Measurements from ENCODE around the gene AGBL5.

The AGBL5 gene

DNA sequence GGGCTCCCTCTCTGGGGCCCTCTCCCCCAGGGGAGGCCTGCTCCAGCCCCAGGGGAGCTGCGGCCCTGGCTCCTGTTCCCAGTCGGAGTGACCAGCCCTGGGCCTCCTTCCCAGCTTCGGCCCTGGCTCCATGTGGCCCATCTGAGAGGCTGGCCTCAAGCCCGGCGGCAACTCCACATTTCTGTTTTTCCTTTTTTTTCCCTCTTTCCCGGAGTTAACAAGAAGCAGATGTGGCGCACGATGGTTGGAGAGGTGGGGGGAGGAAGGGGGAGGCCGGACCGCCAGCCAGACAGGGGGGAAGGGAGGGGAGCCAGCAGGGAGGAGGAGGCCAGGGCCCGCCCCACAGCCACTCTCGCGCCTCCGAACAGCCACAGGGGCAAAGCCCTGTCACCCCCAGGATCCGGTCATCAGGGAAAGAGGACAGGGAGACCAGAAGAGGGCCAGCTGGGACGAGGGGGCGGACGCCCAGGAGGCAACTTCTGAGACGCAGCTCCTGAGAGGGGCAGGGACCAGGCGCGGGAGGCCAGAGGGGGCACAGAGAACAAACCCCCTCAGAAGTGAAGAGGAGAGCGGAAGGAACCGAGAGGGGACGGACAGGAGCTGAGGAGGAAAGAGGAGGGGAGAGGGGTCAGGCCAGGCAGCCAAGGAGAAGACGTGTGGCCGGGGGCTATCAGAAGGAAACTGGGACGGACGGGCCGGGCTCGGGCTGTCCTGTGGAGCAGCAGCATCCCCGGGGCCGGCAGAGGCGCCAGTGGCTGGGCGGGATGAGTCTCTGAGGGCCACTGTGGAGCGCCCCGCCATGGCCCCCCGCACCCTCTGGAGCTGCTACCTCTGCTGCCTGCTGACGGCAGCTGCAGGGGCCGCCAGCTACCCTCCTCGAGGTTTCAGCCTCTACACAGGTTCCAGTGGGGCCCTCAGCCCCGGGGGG, 27.1 kb downstream of the AGBL5 start, which contains the start of gene EMILIN1:
TSS of gene EMILIN1 (plus strand) at position 349 of the 928 bp plus-strand sequence. CDS start at position 800, 451 bp downstream.
- peak; percentile 76 for DNase-seq (ENCODE audit: low read depth)

- no peak for DNase-seq (ENCODE audit: low read depth)
These were observed 28.0 kb downstream of the AGBL5 start for GRCh38 chr2:27079233-27080139.

DNA sequence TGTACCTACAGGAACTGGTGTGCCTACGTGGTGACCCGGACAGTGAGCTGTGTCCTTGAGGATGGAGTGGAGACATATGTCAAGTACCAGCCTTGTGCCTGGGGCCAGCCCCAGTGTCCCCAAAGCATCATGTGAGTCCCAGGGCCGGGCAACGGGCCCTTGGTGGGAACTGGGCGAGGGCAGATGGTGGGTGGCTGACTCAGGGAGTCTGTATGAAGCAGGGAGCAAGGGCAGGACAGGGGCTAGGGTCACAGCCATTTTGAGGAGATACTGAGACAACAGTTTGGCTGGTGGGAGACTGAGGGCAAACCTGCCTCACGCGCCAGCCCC, 28.6 kb downstream of the AGBL5 start:
- DNase-seq (ENCODE audit: low read depth), result no peak

DNA sequence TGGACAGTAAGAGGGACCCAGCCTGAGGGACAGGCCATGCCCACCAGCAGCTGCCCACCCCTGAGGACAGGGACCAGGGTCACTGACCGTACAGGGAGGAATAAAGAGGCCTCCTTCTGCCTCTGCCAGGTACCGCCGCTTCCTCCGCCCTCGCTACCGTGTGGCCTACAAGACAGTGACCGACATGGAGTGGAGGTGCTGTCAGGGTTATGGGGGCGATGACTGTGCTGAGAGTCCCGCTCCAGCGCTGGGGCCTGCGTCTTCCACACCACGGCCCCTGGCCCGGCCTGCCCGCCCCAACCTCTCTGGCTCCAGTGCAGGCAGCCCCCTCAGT, 29.1 kb downstream of the AGBL5 start:
- DNase-seq (ENCODE audit: low read depth), result no peak

DNA sequence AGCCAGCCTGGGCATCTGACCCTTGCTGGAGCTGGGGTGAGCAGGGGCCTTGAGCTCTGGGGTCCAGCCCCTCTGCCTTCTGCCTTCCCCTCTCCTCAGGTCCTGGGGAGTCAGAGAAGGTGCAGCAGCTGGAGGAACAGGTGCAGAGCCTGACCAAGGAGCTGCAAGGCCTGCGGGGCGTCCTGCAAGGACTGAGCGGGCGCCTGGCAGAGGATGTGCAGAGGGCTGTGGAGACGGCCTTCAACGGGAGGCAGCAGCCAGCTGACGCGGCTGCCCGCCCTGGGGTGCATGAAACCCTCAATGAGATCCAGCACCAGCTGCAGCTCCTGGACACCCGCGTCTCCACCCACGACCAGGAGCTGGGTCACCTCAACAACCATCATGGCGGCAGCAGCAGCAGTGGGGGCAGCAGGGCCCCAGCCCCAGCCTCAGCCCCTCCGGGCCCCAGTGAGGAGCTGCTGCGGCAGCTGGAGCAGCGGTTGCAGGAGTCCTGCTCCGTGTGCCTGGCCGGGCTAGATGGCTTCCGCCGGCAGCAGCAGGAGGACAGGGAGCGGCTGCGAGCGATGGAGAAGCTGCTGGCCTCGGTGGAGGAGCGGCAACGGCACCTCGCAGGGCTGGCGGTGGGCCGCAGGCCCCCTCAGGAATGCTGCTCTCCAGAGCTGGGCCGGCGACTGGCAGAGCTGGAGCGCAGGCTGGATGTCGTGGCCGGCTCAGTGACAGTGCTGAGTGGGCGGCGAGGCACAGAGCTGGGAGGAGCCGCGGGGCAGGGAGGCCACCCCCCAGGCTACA, 30.7 kb downstream of the AGBL5 start:
- no peak for DNase-seq (ENCODE audit: low read depth)

DNA sequence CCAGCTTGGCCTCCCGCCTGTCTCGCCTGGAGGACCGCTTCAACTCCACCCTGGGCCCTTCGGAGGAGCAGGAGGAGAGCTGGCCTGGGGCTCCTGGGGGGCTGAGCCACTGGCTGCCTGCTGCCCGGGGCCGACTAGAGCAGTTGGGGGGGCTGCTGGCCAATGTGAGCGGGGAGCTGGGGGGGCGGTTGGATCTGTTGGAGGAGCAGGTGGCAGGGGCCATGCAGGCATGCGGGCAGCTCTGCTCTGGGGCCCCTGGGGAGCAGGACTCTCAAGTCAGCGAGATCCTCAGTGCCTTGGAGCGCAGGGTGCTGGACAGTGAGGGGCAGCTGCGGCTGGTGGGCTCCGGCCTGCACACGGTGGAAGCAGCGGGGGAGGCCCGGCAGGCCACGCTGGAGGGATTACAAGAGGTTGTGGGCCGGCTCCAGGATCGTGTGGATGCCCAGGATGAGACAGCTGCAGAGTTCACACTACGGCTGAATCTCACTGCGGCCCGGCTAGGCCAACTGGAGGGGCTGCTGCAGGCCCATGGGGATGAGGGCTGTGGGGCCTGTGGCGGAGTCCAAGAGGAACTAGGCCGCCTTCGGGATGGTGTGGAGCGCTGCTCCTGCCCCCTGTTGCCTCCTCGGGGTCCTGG, 31.4 kb downstream of the AGBL5 start:
- no peak for DNase-seq (ENCODE audit: low read depth)

GRCh38 chr2:27083410-27084296, 32.2 kb downstream of the AGBL5 start:
- no peak for DNase-seq (ENCODE audit: low read depth)

DNA sequence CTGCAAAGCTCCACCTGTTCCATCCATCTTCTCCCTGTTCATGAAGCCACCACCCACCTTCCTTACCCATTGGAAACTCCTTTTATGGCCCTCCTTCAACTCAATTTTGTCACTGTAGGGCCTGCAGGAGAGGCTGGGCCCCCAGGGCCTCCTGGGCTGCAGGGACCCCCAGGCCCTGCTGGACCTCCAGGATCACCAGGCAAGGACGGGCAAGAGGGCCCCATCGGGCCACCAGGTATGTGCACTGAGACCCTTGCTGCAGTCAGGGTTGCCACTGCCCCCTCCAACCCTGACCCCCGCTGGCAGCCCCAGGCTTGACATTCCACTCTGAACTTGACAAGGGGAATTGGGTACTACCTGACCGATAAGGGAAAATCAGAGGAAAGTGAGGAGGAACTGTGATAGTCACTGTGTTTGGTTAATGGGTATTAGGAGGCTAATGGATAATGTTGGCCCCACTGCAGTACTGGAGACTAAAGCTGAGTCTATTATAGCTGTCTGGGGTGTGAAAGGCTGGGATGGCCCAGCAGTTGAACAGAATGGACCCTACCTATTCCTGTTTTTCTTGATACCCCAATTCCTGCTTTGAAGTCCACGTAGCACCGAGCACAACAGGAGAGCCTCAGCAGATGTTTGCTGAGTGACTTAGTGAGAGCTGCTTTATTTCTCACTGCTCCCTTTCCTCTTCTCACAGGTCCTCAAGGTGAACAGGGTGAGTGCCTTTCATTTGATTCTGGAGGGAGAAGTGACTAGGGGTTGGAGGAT, 33.0 kb downstream of the AGBL5 start:
- no peak for DNase-seq (ENCODE audit: low read depth)

- DNase-seq (ENCODE audit: low read depth), result no peak
These were observed 33.7 kb downstream of the AGBL5 start for GRCh38 chr2:27085062-27085672.

- no peak for DNase-seq (ENCODE audit: low read depth)
These were observed 34.2 kb downstream of the AGBL5 start for GRCh38 chr2:27085673-27086089.

DNA sequence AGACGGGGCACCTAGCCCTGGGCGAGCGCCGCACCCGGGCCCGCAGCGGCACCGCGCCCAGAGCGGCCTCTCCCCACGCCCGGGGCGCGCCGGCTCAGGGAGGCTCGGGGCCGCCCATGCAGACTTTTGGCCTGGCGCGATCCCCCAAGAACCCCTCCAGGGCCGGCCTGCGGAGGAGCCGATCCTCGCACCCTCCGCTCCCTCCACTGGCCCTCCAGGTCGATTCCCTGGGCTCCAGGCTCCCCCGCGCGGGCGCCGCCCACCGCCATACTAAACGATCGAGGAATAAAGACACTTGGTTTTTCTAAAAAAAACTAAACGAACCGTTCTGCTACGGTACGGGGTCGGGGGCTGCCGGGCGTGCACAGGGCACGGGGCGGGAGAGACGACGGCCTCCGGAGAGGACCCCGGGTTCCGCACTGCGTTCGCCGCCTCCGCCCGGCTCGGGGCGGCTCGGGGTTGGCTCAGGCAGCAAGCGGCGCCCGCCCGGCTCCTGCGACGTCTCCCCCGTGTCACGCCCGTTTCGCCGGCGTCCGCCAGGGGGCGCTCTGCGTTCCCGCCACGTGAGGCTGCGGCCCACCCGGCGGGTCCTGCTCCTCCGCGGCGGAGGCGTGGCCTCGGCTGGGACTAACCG, 34.7 kb downstream of the AGBL5 start:
- peak; percentile 58 for DNase-seq (ENCODE audit: low read depth)

- no peak for DNase-seq (ENCODE audit: low read depth)
These were observed 35.5 kb downstream of the AGBL5 start, which contains the start of gene KHK for GRCh38 chr2:27086724-27087593. Gene KHK, plus strand, starts transcription at chr2:27086772. Its CDS starts 488 bp downstream, at chr2:27087260.

- no peak for DNase-seq (ENCODE audit: low read depth)
These were observed 36.4 kb downstream of the AGBL5 start for GRCh38 chr2:27087823-27088410.

DNA sequence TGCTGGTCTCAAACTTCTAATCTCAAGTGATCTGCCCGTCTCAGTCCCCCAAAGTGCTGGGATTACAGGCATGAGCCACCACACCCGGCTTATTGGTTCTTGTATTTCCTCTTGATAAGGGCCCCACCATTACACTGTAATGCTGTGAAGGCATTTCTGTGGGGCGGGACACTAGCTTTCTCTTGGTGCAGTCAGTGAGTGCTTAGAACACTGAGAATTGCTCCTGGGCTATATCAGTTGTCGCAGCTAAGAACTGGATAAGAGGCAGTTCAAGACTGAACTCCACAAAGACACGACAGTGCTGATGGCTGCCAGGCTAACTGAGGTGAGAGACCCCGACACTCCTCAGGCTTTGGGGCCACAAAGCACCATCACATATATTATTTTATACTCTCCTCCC, 37.2 kb downstream of the AGBL5 start:
- DNase-seq (ENCODE audit: low read depth), result no peak

- DNase-seq (ENCODE audit: low read depth), result no peak
These were observed 37.9 kb downstream of the AGBL5 start for GRCh38 chr2:27089111-27089954.

All from HS-5 (cell line).